EH (cell line): ENCODE results near the gene MAP1LC3B.

ENCODE experiments used
- DNase-seq: peaks from one replicate; pipeline ENCODE4 v3.0.0-alpha.2; 2015; ENCODE audit warnings: low read depth

The MAP1LC3B gene

DNA sequence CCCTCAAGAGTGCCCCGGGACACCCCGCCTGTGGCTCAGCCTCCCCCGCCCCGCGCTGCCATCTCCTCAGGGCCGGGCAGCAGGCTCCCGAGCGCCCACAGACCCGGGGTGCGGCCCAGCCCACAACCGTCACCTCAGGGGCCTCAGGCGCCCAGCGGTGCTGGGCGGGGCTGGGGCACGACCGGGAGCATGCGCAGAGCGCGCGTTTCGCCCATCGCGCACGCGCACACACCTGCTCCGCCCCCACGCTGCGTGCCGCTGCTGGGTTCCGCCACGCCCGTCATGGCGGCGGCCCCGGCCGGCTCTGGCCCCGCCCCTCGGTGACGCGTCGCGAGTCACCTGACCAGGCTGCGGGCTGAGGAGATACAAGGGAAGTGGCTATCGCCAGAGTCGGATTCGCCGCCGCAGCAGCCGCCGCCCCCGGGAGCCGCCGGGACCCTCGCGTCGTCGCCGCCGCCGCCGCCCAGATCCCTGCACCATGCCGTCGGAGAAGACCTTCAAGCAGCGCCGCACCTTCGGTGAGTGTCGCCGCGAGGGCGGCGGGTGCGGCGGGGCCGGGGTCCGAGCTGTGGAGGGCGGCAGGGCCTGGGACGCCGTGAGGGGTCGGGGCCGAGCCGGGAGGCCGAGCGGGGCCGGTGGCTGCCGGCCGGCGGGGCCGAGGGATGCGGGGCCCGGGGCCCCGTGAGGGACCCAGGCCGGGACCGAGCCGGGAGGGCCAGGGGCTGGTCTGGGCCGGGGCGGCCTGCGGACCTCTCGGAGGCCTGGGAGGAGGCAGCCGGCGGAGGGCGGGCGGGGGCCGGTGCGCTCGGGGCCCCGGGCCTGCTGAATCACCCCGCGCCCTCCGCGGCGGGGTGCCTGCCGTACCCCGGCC lies at the start of gene MAP1LC3B:
TSS of gene MAP1LC3B (plus strand) at position 387 of the 871 bp plus-strand sequence. CDS start at position 479, 92 bp downstream.
- peak; percentile 96 for DNase-seq

DNA sequence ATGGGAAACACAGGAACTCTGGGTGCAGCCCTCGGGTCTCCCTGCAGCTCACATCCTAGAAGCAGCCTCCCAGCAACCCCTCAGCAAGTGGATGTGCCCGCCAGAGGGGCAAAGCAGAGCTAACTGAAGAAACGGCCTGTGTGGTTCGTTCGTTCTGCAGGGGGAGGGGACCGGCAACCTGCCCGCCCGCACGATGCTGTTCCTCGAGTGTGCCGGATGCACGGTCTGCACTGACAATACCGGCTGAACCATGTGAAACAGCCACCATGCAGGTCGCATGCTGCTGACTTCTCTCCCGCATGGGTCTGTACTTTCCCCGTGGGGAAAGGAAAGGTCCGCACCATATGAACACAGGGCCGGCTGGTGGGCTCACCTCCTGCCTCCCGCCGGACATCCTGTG lies 49.6 kb upstream of the MAP1LC3B start:
- DNase-seq = no peak

DNA sequence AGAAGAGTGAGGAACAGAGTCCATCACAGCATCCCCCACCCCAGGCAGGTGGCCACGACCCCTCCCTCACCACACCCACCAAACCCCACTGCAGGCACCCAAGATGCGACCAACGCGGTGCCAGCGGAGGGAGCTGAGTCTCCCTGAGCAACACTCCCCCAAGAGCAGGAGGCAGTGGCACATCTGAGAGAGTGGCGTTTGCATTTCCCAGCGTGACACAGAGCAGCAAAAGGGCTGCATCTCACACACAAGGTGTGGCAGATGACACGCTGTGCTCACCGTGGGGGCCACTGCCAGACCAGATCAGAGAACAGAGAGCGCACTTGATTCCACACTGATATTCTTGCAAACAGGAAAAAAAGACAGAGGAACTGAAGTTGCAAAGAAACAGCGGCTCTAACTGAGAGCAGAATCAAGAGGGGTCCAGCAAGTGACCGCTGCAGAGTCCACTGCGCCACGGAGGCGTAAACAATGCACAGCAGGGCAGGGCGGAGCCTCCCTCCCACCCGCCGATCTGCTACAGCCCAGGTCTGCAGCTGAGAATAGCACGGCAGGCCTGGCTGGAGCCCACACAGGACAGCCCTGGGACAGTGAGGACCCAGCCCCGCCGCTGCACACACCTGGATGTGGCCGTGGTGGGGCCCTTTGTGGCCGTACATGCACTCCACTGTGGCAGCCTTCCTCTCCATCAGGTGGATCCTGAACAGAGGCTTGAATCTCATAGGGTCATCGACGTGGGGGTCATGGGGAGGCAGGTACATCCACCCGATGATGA lies 49.0 kb upstream of the MAP1LC3B start:
- no peak for DNase-seq

DNA sequence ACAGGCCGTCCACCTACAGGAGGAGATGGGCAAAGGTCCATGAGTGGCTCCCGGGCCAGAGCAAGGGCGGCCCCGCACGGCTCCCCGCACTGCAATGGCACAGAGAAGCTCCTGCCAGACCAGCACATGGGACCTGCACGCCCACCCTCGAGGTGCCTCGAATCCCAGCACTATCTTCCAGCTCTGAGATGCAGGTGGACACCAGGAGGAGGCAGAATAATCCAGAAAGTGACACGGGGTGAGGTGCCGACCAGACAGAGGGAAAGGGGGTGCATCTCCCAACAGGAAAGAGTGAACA lies 48.4 kb upstream of the MAP1LC3B start:
- DNase-seq = no peak

DNA sequence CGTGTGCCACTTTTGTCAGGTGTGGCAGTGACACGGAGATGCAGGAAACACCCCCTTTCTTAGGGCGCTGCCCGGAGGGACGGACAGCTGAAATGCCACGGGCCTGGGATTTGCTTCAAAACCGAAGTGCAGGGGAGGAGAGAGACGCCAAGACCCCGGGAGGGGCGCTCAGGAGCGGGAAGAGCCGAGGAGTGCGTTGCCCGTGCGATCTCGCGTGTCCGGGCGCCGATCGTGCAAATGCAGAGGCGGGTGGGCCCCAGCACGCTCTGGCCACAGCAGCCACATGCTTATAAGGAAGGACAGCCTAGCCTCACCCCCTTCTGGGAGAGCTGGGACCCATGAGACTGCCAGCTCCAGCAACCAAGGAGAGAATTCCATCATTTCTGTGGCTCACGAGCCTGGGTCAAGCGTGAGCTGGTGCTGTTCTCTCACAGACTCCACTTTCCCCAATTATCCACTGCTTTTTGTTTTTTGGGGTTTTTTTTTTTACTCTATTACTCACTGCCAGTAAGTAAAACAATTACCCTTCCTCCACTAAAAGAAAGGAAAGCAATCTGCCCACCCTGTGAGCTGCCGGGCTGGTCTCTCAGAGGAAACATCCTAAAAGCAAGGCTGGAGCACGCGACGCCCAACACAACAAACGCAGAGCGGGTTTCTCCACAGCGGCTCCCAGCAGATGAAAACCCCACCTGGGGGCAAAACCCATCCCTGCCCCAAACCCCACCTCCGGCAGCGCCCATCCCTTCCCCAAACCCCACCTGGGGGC lies 47.8 kb upstream of the MAP1LC3B start:
- DNase-seq = no peak

DNA sequence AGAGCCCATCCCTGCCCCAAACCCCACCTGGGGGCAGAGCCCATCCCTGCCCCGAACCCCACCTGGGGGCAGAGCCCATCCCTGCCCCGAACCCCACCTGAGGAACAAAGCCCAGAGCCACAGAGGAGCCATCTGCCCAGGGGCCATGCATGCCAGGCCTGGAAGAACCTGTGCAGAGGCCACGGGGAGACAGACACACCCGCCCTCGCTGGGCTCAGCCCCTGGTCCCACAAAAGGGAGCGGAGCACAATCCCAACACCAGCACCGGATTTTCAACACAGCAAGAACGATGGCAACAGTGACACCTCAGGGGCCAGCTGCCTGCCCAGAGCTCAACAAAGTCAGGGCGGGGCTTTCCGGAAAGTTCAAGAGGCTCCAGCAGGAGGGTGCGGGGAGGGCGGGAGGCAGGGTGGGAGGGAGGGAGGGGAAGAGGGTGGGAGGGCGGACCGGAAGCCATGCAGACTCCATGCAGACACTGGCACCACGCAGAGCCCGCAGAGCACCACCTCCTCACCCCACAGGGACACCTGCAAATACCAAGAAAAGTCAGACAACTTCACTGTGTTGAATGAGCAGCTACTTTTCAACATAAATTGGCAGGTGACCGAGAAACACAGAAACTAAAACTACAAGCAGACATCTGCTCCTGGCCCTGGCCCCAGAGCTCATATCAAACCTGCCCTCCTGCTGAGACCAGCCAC lies 47.1 kb upstream of the MAP1LC3B start:
- DNase-seq = no peak

DNA sequence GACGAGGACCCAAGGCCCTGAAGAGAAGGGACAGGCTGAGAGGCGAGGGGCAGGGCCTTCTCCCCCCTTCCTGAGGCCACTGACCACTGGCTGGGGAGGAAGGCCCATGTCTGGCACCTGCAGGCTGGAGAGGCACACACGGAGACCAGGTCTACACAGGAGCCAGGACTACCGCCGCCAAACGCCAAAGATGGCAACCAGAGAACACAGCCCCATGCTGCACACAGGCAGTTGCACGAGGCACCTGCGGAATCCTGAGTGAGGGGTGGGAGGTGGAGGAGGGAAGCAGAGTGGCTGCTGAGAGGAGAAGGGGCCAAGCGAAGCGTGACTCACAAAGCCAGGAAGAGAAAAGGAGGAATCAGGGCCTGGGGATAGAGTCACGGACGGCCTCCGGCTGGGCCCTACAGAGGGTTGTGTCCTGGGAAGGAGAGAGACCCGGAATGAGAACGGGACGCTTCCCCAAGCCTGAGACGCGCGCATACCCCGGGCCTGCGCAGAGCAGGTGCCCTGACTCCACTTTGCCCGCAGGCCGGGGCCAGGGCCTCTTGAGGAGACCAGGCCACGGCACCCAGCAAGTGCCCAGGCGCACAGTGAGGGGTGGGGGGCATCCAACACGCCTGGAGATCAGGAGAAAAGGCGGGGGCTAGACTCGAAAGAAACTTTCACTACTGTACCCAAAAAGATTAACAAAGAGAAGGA lies 46.3 kb upstream of the MAP1LC3B start:
- DNase-seq = no peak

DNA sequence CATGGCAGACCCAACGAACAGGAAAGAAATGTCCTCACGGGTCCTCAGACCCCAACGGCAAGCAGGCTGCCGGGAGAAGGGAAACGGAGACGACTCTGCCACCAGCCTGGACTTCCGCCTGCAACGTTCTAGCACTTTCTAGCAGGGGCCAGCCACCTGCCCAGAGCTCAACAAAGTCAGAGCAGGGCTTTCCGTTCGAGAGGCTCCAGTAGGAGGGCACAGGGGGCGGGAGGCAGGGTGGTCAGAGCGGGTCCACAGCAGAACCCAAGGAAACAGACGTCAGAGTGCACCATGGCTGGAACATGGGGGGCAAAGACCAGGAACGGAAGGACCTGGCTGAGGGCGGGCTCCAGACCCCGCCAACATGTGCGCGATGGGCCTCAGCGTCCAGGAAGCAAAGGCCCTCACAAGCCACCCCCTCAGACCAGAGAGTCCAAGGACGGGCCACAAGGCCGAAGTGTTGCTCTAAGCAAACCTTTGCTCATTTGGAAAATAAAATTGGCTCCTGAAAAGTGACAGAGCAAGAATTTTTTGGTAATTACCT lies 45.5 kb upstream of the MAP1LC3B start:
- no peak for DNase-seq

DNA sequence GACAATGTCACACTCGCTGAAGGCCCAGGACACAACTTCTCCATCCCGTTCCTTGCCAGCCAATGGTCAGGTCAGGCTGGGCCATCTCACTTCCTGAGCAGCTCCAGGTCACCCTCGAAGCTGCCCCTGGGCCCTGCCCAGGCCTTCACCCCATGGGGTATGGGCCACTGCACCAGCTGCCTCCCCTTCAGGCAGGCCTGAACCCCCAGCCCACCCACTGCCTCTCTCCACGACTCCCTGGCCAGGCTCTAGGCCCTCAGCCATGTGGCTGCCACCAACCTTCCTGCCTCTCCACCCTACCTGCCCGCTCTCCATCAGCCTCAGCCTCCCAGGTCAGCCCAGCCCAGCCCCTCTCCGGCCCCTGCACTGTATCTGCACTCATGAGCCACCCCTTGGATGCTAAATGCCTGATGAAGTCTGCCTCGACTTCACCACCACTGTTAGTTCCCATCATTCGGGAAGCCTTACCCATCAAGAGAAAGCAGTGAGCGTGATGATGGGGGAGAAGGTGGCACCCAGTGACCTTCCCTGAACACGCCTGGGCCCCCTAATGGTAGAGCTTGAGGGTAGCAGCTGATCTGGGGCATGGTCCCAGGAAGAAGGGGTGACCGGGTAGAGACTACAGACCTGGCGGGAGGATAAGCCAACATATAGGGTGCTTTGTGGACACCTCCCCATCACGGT lies 44.1 kb upstream of the MAP1LC3B start:
- no peak for DNase-seq

DNA sequence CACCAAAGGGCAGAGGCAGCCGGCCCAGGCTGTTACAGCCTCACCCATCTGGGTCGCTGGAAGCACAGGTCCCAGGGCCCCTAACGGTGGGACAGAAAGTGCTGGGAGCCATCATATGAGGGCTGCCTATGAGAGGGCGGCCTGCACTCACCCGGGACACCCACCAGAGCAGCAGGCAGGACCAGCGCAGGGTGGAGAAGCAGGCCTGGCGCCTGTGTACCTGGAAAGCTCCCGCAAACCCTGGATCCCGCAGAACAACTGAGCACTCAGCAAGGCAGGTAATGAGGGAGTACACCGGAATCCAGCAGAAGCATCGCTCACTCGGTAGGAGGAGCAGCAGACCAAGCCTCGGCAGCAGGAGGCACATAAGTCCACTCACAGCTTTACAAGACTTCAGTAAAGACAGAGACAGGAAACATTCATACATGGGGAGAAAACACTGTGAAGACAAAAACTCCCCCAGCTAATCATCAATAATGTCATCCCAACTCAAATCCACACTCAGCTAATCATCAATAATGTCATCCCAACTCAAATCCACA lies 43.4 kb upstream of the MAP1LC3B start:
- no peak for DNase-seq

DNA sequence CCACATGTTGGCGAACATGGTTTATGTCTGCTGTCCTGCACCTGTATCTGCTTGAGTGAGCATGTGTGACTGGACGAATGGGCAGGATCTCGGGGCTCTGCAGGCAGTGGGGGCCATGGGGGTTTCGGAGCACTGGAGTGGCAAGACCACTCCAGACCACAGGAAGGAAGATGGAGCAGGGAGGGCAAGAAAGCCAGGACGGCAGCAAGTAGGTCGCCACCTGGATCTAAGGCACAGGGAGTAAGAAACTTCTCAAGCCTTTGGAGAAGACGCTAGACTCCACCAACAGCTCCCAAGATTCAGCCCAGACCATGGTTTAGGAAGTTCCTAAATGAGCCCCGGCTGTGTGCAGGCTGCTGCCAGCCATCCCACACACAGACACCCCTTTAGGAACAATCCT lies 42.1 kb upstream of the MAP1LC3B start:
- DNase-seq = no peak

DNA sequence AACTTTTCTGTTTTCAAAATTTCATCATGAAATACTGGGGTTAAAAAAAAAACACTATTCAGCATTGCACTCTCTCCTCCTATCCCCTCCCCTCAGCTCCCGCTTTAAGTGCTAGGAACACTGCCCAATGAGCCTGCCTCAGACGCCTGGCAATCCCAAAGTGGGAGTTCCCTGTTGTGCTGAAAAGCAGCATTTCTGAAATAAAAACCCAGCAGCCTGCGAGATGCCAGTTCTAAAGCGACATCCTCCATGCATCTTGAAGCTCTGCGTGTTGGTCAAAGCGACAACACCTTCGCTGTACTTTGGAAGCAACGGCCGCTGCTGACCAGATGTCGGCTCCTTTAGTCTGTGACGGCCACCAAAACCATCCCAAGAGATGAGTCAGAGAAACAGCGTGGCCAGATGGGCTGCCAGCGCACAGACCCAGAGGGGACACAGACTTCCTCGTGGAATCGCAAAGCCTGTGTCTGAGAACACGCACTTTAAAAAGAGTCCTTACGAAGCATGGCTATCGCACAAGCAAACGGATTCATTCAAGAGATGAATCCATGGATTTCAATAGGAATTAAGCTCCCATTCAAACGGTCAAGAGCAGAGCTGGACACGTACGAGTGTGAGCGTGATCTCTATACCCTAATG lies 41.3 kb upstream of the MAP1LC3B start:
- peak; percentile 82 for DNase-seq

DNA sequence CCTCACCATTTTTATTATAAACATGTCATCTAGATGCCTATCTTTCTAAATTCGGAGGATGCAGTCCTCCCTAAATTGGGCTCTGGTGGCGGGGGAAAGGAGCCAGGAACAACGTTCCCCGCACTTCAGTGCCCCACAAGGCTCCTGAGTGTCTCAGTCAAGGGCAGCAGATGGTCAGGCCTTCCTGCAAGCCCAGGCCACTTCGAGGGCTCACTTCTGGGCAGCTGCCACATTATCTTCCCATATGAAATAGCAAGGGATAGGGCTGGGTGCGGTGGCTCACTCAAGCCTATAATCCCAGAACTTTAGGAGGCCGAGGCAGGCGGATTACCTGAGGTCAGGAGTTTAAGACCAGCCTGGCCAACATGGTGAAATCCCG lies 40.8 kb upstream of the MAP1LC3B start:
- DNase-seq = no peak

DNA sequence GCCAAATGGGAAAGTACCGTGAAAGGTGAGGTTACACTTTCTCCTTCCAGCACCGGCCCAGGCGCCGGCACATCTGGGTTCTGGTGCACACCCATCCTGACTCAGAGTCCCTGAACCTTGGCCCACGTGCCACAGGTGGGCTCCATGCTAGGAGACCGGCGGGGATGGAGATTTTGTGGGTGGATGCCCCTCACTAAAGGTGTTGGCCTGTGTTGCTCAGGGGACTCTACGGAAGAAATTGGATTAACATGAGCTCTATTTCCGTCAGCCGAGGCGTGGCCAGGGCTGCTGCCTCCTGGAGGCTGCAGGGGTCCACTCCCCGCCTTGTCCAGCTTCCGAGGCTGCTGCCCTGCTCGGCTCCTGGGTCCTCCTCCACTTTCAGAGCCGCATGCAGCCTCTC lies 39.3 kb upstream of the MAP1LC3B start:
- no peak for DNase-seq

DNA sequence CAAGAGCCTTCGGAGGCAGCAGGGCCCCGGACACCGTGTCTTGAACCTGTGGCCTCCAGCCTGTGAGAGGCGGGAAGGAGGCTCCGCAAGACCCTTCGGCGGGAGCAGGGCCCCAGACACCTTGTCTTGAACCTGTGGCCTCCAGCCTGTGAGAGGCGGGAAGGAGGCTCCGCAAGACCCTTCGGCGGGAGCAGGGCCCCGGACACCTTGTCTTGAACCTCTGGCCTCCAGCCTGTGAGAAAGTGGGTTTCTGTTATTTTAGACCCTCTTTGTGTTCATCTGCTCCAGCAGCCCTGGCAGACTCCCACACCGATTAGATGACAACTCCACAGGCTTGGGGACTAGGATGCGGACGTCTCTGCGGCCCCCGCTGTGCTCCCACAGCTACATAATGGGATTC lies 38.5 kb upstream of the MAP1LC3B start:
- no peak for DNase-seq

DNA sequence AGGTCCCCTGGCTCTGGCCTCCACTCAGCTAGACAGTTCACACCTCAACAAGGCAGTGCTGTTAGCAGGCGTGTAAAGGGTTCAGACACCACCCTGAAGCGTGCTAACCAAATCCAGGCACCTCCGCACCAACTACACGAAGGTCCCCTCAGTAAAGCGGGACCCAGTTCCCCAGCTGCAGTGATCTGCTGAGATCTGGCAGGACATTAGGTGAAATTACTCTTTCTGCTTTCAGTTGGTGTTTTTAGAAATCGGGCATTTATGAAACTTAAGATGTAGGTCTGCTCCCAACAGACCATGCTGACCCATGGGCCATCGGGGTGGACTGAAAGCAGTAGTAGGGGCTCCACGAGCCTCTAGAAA lies 35.7 kb upstream of the MAP1LC3B start:
- no peak for DNase-seq

DNA sequence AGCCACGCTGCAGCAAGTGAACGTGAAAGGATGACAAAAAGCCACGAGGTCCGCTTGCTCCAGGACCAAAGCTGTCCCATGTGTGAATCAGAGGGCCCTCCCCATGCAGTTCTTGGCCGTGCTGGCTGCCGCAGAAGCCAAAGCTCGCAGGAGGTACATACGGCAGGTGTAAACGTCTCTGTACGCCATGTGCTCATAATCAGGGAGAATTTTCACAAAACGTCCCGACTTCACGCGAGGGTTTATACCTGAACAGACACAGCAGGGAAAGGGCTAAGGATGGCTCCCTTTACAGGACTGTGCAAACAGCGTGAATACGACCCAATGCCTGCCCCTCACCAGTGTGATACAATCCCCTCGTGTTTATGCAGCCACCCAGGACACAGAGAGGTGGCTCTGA lies 33.9 kb upstream of the MAP1LC3B start:
- no peak for DNase-seq

DNA sequence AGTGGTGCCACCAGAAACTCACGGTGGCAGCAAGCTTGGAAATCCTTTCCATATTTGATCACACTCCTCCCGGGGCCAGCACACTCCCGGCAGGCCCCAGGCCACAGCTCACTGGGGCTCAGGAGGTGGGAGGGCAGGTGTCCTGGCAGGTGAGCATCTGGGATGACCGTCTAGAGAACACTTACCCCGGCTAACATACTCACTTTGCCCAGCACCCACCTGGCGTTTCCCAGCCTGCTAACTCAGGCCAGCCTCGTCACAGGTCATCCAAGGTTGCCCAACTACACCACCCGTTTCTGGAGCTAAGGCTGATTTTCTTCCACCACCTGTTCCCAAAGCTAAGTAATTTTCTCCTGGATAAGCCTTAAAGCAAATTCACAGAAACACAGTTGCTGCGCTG lies 33.4 kb upstream of the MAP1LC3B start:
- DNase-seq = no peak

DNA sequence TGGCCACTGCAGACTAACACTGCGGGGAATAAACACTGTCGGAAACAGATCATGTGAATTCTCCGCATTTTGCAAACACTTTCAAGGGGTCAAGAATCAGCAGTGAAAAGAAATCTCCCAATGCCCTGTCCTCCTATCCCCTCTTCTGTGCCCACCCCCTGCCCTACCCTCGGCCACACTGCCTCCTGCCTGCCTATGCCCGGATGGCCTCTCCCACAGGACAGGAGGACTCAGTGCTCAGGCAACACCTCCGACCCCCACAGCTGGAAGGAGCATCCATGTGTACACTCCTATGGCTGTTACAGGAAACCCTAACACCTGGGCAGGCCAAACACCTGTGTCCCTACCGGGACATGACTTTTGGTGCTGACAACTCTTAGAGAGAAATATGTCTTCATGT lies 33.0 kb upstream of the MAP1LC3B start:
- DNase-seq = no peak
